Endometrial microvascular endothelial cells (primary cell): ENCODE measurements around the gene BUB1B. TPM values are rescaled to one million over a fixed set of nuclear protein-coding genes. Genes with fewer than 3 reads are reported as not detected.

ENCODE experiments used
- in situ Hi-C: cut with HindIII; loops from 2 replicates; pipeline ENCODE4 v1.10.0; 2017; ENCODE audit warnings: low sequenced_read_pairs, low pct_unique_long_range_greater_than_20kb; ENCODE audit errors: inconsistent ontology term
- total RNA-seq: library from RNA; depleted of rRNA; stranded (reverse); fragments of >200 nt; gene quantifications from one replicate; pipeline ENCODE4 v1.2.3, GENCODE V29; 2015; ENCODE audit errors: inconsistent ontology term

The BUB1B gene
- total RNA-seq, 1 donor from 2014 or later = 74.1 TPM

GRCh38 chr15:40265355-40265754 lies 104.5 kb downstream of the BUB1B start:
- in situ Hi-C loops = no loop called here

- in situ Hi-C loops = no loop called here
Observed at GRCh38 chr15:40265875-40266274, 105.0 kb downstream of the BUB1B start.

DNA sequence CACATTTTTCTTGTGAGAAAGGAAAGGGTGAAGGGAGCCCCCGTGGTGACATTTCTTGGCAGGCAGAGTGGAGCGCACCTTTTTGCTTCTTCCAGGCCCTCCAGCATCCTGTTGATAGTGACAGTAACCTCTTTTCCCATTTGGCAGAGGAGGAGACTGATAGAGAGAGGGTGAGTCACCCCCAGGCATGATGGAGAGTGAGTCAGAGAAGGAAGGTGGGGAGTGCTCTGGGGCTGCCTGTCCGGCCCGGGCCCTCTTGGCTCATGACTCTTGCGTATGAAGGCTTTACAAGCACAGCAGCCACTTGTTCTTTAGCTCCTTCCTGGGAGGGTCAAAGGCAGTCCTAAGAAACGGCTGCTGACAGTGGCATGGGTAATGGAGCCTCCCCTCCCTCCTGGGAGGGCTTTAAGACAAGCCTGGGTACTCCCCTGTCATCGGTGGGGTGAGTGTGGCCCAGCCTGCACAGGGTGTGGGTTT lies 106.0 kb downstream of the BUB1B start:
- in situ Hi-C loops = no loop called here

DNA sequence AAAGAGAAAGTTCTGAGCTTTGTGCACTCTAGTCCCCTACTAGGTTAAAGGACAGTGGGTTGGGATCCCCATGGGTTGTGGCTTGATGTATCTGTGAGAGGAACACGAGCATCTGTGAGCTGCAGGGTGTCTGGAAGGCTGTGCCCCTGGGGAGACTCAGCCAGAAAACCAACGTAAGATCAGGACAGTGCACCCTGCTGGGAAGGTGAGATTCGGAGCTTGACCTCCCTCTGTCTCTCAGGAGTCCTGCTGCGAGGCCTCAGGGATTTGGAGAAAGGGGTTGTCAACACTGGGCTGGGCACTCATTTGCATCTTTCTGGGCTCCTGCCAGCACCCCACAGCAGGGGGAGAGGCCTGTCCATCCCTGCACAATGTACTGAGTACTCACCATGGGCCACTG lies 106.8 kb downstream of the BUB1B start:
- in situ Hi-C loops = no loop called here

DNA sequence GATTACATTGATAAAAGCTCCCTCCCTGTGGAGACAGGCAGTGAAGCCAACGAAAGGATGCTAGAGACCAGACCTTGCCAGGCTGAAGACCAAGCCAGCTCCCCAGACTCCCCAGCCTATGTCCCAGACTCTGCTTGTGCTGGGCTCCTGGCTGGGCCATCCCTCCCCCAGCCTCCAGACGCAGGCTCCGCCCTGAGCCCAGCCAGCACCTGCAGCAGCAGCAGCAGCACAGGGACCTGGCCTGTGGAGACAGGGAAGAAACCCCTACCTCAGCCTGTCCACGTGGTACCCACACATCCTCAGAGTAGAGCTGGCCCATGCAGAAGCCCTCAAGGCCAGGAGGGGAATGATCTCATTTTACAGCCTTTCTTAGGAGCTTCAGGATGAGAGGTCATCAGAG lies 108.7 kb downstream of the BUB1B start:
- in situ Hi-C loops = no loop called here

DNA sequence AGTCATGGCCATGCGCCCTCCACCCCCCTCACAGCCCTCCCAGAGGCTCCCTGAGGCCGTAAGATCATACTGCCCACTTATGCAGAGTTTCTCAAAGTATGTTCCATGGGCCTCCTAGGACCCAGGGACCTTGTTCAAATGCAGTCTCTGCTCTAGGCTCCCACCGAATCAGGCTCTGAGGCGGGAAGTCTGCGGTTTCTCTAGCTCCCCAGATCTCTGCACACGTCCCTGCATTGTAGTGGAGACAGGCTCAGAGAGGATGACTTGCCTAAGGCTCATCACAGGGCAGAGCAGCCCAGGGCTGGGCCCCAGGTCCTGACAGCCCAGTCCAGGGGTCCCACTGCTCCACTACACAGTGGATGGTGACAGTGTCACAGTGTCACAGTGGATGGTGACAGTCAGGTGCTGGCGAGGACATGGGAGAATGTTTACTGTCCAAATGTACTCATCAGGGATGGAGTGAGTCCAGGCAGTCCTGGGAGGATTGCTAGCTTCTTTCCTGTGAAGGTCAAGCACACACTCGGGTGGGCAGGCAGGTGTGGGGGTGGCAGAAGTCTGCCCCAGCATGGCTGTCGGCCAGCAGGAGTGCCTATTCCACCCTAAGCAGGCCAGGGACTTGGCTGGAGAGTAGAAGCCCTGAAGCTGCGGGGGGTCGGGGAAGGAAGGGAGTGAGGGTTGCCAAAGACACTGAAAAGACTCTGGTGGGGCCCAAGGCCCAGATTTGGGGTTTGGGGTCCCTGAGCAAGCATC lies 109.6 kb downstream of the BUB1B start:
- in situ Hi-C loops = no loop called here

Other genes starting within 250 kb of the BUB1B start
- 26.5 TPM for gene GPR176, start 240.8 kb upstream of the BUB1B start, total RNA-seq
- 66.6 TPM for gene EIF2AK4, start 227.0 kb upstream of the BUB1B start, total RNA-seq
- gene SRP14, start 121.9 kb upstream of the BUB1B start, total RNA-seq = 228 TPM
- 5.2 TPM for gene BMF, start 52.2 kb upstream of the BUB1B start, total RNA-seq
- not detected for gene PAK6, start 78.0 kb downstream of the BUB1B start, total RNA-seq
- not detected for gene ANKRD63, start 122.0 kb downstream of the BUB1B start, total RNA-seq
- 1.6 TPM for gene PLCB2, start 146.9 kb downstream of the BUB1B start, total RNA-seq
- 15.1 TPM for gene INAFM2, start 162.6 kb downstream of the BUB1B start, total RNA-seq
- gene CCDC9B, start 179.9 kb downstream of the BUB1B start, total RNA-seq = 16.1 TPM
- not detected for gene PHGR1, start 190.0 kb downstream of the BUB1B start, total RNA-seq
- 0.46 TPM for gene DISP2, start 197.2 kb downstream of the BUB1B start, total RNA-seq
- gene KNSTRN, start 221.7 kb downstream of the BUB1B start, total RNA-seq = 50.6 TPM
- 37.2 TPM for gene IVD, start 244.7 kb downstream of the BUB1B start, total RNA-seq